WERI-Rb-1 (cell line): ENCODE measurements around the gene SCUBE3.

Source experiments
- DNase-seq: peaks from one replicate; pipeline ENCODE4 v3.0.0-alpha.2; 2020
- H3K27ac ChIP-seq: fragments of 250-450 bp; sonication (Bioruptor Pico); 2 replicates; pipeline ENCODE4 v1.5.1; 2020; ENCODE audit warnings: mild to moderate bottlenecking, moderate library complexity
- H3K27me3 ChIP-seq: fragments of 250-450 bp; sonication (Bioruptor Pico); 2 replicates; pipeline ENCODE4 v1.5.1; 2021; ENCODE audit warnings: mild to moderate bottlenecking, low read depth, moderate library complexity; ENCODE audit not compliant: insufficient read depth, severe bottlenecking
- H3K36me3 ChIP-seq: fragments of 250-450 bp; sonication (Bioruptor Pico); 2 replicates; pipeline ENCODE4 v1.5.1; 2020; ENCODE audit warnings: mild to moderate bottlenecking, moderate library complexity
- H3K4me3 ChIP-seq: 2 replicates; pipeline ENCODE4 v1.5.1; 2011; ENCODE audit warnings: low read depth, mild to moderate bottlenecking, control low read depth, low read length
- H3K9me3 ChIP-seq: fragments of 250-450 bp; sonication (Bioruptor Pico); 2 replicates; pipeline ENCODE4 v1.5.1; 2021; ENCODE audit warnings: mild to moderate bottlenecking, moderate library complexity; ENCODE audit not compliant: severe bottlenecking
- CTCF ChIP-seq: IDR thresholded peaks from 2 replicates; pipeline ENCODE4 v1.5.1; 2011; ENCODE audit warnings: low read depth, mild to moderate bottlenecking, control low read depth, inconsistent platforms, low read length

The SCUBE3 gene

GRCh38 chr6:35296931-35297600 is 83.3 kb downstream of the SCUBE3 start:
- peak overlapping the region; percentile 70 for H3K27ac ChIP-seq
- no peak for TF ChIP-seq CTCF
- no peaks in the 10 kb centered on the region for H3K9me3 ChIP-seq
- DNase-seq = no peak
- H3K27me3 ChIP-seq = no peaks in the 10 kb centered on the region
- H3K36me3 ChIP-seq = peaks cover 50% of the 10 kb centered on the region
- no peak overlapping the region for H3K4me3 ChIP-seq

- Histone ChIP-seq H3K27ac (peak within 1 kb of the TSS; percentile 70), H3K9me3 (no peaks in the 10 kb centered on the region), H3K27me3 (no peaks in the 10 kb centered on the region), H3K36me3 (peaks cover 42% of the 10 kb centered on the region), H3K4me3 (peak within 1 kb of the TSS; percentile 37)
- TF ChIP-seq CTCF = peak; percentile 100
- DNase-seq = peak; percentile 97
Measured at GRCh38 chr6:35297601-35298481, 84.1 kb downstream of the SCUBE3 start, which contains the start of gene DEF6. DEF6 (plus strand) TSS chr6:35297818; CDS start chr6:35297857, 39 bp downstream.

GRCh38 chr6:35298625-35299140 is 84.9 kb downstream of the SCUBE3 start:
- no peak for DNase-seq
- Histone ChIP-seq H3K4me3 (no peak overlapping the region), H3K36me3 (peaks cover 34% of the 10 kb centered on the region), H3K27me3 (no peaks in the 10 kb centered on the region), H3K27ac (no peak overlapping the region; the same call in 1 of the 2 replicates), H3K9me3 (no peaks in the 10 kb centered on the region)
- no peak for TF ChIP-seq CTCF

- Histone ChIP-seq H3K27ac (no peak overlapping the region), H3K36me3 (peaks cover 24% of the 10 kb centered on the region), H3K9me3 (no peaks in the 10 kb centered on the region), H3K4me3 (no peak overlapping the region), H3K27me3 (no peaks in the 10 kb centered on the region)
- no peak for TF ChIP-seq CTCF
- no peak for DNase-seq
Measured at GRCh38 chr6:35299674-35300073, 85.9 kb downstream of the SCUBE3 start.

- no peak overlapping the region for H3K27ac ChIP-seq
Measured at GRCh38 chr6:35300848-35301247, 87.1 kb downstream of the SCUBE3 start.

More at GRCh38 chr6:35300848-35301247, 87.1 kb downstream of the SCUBE3 start:
- TF ChIP-seq CTCF = no peak
- Histone ChIP-seq H3K9me3 (no peaks in the 10 kb centered on the region), H3K36me3 (peaks cover 12% of the 10 kb centered on the region), H3K4me3 (no peak overlapping the region), H3K27me3 (no peaks in the 10 kb centered on the region)
- DNase-seq = no peak
